Activated T-cell treated with anti-CD3 and anti-CD28 coated beads for 24 hours (primary cell): ENCODE measurements around the gene TPMT.

ENCODE experiments used
- DNase-seq: peaks from one replicate; pipeline ENCODE4 v3.0.0-alpha.2; 2020; ENCODE audit warnings: low read depth

TPMT gene

GRCh38 chr6:18115356-18115755, 39.5 kb downstream of the TPMT start:
- DNase-seq = no peak

- DNase-seq = no peak
Observed at GRCh38 chr6:18110162-18110561, 44.7 kb downstream of the TPMT start.

DNA sequence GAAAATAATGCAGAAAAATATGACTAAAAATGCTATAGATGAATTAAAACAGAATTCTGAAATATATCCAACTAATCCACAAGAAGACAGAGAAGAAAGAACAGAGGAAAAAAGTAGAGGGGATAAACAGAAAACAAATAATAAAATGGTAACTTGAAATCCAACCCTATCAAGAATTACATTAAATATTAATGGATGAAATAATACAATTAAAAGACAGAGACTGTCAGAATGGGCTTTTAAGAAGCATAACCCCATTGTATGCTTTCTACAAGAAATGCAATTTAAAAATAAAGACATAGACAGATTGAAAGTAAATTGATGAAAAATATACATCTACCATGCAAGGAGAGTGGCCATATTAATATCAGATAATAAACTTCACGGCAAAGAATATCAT, 47.8 kb downstream of the TPMT start:
- no peak for DNase-seq

DNA sequence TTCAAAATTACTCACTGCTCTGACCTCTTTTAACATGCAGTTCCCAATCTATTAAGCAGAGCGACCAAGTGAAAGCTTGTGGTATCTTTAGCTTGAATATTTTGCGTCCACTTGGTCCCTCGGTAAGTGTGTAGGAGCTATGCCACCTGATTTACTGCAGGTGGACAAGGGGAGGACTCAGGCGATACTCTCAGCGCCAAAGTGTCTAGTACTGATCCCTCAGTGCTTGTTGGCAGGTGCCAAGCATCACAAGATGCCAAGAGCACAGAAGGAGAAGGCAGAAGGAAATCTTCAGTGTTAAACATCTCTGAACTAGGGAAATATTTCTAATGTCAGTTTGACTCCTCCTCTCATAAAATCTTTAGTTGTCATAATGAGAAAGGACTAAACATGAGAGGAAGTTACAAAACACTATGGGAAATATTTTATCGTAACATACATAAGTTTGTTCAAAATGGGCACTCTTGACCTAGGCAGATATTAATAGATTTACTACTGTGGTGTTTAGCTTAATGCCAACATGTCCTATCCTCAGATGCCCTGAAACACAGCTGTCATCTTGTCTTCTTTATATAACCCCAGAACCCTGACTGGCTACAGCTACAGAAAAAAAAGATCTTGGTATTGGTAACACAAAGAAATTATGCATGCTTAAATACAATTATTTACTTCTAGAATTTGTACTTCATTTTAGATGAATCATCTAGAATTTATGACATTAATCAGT, 51.9 kb downstream of the TPMT start:
- no peak for DNase-seq

GRCh38 chr6:18101873-18102272, 53.0 kb downstream of the TPMT start:
- DNase-seq = no peak

GRCh38 chr6:18101271-18101670, 53.6 kb downstream of the TPMT start:
- DNase-seq = no peak

- DNase-seq = no peak
Observed at GRCh38 chr6:18100296-18100695, 54.6 kb downstream of the TPMT start.

GRCh38 chr6:18099511-18099910, 55.4 kb downstream of the TPMT start:
- DNase-seq = no peak

- no peak for DNase-seq
Observed at GRCh38 chr6:18096423-18096822, 58.5 kb downstream of the TPMT start.

DNA sequence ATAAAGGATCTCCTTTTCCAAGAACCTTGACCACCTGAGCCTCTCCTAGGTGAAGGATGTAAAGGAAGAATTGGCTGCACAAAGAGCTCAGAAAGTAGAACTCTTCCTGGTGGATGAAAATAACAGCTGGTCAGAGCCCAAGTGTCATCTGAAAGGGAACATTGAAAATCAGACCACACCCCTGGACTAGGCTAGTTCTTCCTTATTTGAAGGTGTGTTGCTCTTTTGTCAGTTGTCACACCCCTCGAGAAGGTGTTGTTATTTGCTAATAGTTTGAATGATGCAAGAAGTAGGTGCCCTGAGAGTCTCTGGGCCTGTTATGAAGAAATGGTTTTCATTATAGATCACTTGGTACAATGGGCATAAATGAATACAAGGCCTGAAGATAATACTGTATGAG, 63.5 kb downstream of the TPMT start:
- no peak for DNase-seq

DNA sequence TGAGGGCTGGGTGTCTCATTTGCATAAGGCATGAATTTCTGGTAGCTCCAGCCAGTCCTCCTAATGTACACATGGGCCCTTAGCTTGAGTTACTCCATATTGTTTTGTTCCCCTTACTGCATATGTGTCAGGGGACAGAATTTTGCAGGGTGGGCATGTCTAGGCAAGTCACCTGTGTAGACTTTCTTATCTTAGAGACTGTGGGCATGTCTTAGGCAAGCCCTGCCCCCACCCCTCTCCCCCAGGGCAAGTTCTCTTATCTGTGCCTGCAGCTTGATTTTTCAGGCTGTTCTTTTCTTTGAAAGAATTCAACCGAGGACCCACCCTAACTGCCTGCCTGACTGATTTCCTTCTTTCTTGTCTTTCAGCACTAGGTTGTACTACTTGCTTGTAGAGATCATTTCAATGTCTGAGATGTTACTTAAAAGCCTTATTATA, 64.5 kb downstream of the TPMT start:
- no peak for DNase-seq

GRCh38 chr6:18088419-18089296, 66.2 kb downstream of the TPMT start:
- DNase-seq = no peak

- no peak for DNase-seq
Observed at GRCh38 chr6:18087396-18088165, 67.3 kb downstream of the TPMT start.

GRCh38 chr6:18081025-18081668, 73.7 kb downstream of the TPMT start:
- DNase-seq = no peak

DNA sequence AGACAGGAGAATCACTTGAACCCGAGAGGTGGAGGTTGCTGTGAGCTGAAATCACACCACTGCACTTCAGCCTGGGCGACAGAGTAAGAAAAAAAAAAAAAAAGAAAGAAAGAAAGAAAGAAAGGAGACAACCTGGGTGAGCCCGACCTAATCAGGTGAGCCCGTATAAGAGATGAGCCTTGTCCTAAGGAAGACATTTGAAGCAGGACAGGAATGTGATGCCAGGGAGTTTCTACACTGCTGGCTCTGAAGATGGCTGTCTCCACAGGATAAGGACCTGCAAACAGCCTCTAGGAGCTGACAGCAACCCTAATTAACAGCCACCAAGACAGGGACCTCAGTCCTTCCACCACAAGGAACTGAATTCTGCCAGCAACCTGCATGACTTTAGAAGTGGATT, 74.3 kb downstream of the TPMT start:
- no peak for DNase-seq

DNA sequence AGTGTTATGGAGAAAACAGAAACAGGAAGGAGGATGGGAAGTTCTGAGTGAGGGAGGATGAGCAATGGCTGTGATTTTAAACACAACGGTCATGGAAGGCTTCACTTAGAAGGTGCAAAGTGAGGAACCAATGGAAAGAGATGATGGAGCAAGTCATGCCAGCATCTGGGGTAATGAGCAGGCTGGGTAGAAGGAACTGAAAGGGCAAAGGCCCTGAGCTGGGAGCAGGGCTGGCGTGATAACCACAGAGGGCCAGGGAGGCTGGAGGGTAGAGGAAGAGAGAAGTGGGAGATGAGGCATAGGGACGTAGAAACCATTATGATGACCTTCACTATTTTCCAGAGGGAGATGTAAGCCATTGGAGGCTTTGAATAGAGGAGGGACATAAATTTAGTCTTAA, 76.0 kb downstream of the TPMT start:
- no peak for DNase-seq
